NCI-H1092 (cell line): ENCODE data around the gene MPPED1.

ENCODE experiments used
- DNase-seq: peaks from one replicate; lab custom pipeline; 2025; lab: John Stamatoyannopoulos, UW

Gene MPPED1

DNA sequence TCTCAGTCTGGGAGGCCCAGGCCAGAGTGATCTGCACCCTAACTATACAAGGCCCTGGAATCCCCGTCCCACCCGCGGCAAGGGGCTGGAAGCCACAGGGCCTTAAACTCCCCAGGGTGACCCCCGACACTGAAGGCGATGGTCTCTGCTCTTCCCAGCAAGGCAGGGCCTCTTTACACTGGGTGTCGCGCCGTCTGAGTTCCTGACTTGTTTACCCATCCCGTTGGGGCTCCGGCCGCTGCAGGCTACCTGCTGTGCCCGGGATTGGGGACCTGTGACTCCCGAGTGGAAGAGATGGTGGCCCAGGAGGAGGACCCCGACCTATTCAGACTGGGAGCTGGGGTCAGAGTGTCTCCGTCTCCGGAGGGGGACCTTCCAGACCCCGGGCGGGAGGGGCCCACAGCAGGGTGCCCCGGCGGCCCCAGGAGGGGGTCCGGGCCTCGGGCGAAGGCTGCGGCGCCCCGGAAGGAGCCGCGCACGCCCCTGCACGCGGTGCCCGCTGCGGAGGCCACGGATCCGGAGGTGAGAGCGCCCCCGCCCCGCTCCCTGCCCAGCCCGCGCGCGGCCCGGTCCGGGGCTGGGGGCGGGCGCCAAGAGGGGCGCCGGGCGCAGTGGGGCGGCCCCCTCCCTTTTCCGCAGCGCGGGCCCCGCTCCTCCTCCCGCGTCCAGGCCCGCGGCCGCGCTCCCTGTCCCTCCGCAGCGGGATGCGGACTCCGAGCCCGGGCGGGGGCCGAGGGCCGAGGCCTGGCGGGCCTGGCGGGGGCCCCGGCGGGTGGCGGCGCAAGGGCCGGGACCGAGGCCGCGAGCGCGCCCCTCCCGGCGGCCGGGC lies 560 bp upstream of the MPPED1 start:
- no peak for DNase-seq

DNA sequence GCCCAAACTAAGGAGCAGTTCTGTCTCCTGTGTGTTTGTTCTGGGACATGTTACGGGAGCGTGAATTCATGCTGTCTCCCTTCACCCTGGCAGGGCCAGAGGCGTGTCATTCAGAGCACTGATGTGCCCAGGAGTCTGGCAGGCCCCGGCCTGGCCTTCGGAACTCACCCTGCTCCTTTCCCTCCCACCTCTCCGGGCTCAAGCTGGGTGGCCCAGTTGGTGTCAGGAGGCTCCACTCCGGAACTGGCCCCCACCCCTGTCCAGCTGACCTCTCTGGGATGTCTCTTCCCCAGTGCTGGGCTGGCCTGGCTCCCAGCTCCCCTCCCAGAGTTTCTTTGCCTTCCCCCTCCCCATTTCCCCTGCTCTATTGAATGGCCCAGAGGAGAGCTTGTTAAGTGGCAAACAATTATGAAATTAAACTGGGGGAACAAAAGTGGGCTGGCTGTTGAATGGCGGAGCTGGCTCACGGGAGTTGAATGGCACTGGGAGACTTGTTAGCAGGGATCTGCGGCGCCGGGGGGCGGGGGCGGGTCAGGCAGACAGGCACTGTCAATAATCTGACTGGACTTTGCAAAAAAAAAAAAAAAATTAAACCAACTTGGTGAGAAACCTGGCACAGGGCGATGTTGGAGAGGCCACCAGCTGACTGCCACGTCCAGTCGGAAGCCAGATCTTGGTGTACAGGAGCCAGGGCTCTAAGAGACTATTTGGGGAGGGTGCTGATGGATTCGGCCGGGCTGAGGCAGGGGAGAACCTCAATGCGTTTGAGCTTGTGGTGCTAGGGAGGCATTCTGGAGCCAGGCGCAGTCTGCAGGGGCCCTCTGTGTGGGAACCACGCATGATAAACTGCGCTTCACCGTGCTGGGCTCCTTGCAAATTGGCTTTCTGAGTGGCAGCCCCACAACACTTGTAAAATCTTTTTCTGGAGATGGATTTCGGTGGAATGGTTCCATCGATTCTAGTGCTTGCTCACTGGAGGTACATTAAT lies 1.3 kb downstream of the MPPED1 start:
- DNase-seq: peak; percentile 37

DNA sequence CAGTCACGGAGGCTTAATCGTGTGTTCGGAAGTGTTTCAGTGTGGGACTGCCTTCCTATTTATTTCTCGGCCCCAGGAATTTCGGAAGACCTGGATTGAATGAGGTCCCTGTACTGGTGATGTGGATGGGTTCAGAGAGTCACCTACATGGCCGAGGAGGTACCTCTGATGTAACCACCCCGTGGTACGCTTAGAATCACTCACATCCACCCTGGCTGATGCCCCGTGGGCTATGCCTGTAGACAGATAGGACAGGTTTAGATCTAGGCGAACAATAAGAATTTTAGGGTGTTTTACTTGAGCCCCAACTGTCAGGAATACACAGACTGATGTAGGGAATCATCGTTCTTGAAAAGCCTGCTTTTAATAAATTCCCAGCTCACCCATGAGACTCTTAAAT lies 2.0 kb downstream of the MPPED1 start:
- no peak for DNase-seq

DNA sequence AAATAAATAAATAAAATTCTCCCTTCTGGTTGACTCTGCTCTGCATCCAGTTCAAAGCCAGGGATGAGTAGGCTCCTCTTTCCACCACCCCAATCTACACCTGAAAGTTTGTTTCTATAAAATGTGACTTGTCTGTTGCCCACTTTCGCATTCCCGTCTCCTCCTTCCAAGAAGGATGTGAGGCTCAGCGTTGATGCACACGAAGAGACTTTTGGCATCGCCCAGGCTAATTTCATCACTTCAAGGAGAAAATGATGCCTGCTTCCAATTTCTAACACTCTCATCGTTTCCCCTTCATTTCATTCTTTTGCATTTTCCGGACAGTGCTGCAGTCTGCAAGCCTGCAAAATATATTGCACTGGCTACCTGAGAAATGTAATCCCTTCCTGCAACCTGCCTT lies 3.9 kb downstream of the MPPED1 start:
- DNase-seq: no peak

DNA sequence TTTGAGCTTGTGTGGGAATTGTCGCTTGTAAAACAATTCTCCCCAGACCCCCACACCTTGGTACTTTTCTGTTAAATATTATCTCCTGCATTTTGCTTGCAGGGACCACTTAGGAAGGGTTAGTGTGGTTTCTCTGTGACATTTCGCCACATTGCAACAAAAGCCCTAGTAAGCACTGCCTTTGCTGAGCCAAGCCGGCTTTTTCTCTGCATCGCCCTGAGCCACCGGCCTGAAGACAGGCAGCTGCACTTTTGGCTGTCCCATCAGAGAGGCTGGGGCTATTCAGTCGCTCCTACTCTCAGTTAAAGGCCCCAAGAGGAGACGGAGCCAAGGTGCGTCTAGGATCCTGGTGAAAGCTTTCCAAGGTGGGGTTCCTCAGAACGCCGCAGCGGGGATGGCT lies 5.7 kb downstream of the MPPED1 start:
- DNase-seq: no peak

DNA sequence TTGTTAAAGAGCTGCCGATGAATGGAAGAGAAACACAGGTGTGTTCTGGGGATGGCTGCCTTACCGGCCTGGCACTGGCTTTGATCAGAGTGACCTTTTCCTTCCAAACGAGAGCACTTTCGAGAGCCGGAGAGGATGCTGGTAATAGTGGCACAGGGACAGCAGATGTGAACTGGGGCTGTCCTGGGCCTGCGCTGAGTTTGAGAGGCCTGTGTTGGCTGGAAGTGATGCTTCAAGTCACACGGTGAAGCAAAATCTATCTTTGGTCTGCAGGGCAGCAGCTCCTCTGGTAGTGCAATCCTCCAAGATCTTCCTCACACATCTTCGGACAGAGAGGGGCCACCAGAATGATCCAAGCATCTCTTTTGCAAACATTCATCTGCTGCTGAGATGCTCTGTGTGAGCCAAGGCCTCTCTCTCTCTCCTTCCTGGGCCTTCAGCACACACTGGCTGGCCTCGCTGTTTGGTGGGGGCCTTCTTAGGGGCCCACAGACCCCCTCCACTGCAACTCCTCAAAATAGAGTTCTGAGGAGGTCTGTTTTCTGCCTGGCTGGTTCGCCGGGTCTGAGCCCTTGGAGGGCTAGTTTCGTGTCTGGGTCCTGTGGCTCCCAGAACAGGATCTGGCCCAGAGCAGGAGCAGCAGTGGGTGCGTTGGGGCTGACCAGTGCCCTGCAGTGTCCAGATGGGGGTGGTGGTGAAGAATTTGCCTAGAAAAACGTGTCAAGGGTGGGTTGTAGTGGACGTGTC lies 6.4 kb downstream of the MPPED1 start:
- no peak for DNase-seq

DNA sequence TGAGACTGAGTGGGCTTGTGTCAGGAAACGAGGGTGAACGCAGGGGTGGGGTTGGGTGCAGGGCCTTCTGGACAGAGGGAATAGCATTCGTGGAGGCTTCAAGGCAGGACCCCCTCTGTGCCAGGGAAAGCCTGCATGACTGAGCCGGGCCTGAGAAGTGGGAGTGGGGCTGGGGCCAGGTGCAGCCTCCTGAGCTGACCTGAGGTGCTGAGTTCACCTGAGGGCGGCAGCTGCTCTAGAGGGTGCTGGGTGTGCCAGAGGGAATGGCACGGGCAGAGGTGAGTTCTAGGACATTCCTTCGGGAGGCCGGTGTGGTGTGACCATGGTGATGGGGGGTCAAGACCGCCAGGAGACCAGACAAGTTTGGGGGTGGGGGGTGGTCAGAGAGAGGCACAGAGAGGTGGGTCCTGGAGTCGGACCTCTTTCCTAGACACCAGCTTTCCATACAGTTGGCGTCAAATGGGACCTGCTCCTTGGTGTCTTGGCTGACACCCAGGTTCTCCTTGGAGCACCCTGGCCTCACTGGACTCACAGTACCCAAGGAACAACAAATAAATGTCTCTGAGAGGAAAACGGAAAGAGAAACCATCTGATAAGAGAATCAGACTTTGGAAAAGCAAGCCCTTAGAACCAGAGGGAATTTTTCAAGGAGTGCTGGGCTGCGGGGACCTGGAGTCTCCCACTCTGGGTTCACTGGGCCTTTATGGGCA lies 7.7 kb downstream of the MPPED1 start:
- DNase-seq: no peak

DNA sequence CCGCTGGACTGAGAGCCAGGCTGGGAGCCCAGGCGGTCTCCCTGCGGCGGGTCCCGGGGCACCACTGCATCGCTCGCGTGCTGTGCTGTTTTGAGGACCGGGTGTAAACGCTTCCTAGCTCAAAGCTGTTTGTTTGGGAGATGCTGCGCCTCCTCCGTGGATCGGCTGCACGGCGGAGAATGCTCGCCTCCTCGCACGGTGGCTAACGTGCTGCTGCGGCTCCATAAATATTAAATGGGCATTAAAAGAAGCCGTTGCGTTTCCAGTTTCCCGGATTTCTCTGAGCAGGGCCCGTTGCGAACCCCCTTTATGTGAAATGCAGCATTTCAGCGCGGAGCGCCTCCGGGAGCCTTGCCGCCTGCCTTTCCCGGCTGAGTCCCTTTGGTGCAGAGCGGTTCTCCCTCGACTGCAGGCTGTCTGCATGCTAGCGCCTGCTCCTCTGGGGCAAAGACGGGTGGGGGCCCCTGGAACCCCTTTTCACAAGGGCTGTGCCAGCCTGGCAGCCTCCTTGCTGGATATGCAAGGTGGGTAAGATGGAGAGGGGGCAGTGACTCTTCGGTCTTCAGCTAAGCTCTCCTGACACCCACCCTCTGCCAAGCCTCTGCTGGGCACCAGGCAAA lies 9.3 kb downstream of the MPPED1 start:
- no peak for DNase-seq

DNA sequence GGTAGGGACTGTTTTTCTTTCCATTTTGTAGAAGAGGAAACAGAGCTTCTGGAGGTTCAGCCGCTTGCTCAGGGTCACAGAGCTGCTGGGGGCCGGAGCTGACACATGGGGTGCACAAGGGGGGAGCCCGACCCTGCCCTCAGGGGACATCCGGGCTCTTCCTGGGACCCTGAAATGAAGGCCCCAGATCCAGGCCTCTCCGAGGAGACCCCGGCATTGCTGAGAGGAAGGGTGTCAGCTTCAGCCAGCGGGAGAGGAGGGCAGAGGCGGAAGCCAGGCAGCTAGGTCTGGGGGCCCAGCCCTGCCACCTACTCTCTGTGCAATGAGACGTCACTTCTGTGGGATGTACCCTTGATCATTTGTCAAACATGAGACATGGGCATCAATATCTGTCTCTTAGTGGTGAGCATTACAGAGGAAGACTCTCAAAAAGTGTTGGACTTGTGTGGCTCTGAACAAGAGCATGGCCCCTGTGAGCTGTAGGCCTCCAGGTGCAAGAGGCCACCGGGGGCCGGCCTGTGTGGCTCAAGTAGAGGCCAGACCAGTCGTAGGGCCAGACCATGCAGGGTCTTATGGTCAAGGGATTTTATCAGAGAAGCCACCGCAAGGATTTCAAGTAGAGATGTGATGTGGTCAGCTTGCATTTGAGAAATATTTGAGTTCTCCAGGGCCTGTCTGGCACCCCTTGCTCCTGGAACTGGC lies 10.3 kb downstream of the MPPED1 start:
- DNase-seq: no peak

DNA sequence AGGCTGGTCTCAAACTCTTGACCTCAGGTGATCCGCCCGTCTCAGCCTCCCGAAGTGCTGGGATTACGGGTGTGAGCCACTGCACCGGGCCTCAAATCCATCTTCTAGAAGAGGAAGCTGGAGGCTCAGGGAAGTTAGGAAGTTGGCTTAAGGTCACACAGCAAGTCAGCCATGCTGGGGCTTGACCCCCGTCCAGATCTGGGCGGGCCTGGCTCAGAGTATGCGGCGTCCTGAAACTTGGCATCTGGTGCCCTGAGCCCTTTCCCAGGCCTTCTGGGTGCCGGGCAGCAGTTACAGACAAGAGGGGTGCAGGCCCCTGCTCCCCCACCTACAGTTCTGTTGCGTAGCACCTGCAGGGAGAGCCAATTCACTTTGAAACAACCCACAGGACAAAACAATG lies 11.2 kb downstream of the MPPED1 start:
- no peak for DNase-seq

DNA sequence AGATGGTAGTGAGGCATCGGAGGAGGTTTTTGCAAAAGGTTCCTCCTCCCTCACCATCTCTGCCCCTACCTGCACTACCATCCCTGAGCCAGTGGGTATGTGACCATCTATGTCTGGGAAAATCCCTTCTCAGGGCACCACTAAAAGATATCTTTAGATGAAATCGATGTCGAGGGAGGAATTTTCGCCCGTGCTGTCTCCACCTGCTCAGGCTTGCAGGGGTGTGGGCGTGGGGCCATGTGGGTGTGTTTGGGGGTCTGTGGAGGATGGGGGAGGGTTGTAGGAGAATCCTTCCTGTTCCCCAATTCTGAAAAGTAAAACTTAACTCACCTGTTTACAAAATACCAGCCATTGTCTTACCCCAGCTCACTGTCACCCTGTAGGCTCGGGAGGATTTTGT lies 12.4 kb downstream of the MPPED1 start:
- no peak for DNase-seq

DNA sequence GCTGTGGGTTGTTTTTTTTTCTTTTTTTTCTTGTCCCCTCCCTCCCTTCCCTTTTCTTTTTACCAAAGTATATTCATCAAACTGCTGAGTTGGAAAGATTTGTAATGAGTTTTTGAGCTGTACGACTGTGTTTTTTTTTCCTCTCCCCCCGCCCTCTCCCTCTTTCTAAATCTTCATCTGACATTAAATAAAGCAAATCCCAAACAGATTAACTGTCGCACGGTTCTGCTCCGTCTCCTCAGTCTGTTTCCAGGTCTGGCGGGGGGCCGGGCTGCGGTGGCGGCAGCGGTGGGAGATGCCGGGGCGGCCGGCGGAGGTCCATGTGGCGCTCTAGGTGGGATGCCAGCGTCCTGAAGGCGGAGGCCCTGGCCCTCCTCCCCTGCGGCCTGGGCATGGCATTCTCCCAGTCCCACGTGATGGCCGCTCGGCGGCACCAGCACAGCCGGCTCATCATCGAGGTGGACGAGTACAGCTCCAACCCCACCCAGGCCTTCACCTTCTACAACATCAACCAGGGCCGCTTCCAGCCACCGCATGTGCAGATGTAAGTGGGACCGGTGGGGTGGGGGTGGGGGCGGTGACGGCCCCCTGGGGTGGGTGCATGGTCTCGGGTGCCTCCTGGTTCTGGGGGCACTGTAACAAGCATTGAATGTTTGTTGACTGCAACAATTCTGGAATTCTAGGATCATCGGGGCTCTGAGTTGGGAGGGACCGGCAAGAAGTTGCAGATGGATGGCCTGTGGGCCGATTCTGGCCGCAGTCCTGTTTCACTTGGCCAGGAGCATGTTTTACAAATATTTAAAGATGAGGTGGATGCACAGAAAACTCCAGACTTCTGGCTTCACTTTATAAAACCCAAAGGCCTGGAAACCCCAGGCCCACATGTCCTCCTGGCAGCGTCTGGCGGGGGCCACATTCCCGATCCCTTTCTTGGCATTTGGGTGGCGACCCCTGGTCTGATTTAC lies 13.1 kb downstream of the MPPED1 start:
- no peak for DNase-seq

DNA sequence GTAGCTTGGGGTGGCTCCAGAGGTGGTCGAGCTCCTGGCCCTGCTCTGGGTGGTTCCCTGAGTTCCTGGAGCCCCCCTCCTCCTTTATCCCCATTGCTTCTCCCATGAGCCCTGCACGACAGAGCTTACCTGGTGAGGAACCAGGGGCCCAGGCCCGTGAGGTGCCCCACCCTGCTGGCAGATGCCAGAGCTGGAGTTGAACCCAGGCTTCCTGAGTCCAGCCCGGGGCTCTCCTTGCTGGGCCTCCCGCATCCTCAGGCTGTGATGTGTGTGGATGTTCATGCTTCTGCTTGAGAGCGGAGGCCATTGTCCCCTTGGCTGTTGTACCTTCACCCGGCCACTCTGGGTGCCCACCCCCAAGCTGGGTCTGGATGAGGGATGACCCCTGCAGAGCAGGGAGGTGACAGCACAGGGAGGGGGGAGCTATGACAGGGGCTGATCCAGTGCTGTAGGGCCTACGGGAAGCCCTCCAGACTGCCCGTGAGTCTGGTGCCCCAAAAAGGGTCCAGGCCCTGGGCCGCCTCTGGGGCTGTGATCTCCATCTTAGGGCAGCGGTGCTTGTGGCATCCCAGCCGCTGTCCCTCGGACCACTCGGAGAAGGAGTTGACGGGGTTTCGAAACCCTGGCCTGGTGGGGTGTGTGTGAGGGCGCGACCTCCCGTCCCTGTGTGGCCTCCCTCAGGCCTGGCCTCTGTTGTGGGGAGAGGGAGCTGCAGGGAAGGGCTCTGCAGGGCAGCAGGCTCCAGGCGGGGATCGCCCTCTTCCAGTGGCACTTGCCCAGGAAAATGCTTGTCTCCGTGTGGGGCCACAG lies 14.4 kb downstream of the MPPED1 start:
- no peak for DNase-seq

DNA sequence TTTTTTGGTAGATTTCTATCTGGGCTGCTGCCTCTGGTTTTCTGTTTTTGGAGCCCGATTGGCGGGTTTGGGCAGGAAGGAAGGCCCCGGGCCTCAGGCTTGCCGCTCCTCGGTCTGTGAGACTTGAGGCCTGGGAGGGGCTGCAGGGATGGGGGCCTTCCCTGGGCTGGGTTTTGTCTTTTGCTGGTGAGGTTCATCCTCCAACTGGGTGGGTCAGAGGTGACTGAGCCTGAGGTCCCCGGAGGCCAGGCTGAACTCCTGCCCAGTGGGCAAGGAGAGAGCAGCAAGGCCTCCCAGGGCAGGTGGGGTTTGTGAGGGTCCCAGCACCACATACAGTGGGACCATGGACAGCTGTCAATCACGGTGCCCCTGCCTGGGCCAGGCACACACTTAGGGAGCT lies 15.0 kb downstream of the MPPED1 start:
- DNase-seq: no peak

DNA sequence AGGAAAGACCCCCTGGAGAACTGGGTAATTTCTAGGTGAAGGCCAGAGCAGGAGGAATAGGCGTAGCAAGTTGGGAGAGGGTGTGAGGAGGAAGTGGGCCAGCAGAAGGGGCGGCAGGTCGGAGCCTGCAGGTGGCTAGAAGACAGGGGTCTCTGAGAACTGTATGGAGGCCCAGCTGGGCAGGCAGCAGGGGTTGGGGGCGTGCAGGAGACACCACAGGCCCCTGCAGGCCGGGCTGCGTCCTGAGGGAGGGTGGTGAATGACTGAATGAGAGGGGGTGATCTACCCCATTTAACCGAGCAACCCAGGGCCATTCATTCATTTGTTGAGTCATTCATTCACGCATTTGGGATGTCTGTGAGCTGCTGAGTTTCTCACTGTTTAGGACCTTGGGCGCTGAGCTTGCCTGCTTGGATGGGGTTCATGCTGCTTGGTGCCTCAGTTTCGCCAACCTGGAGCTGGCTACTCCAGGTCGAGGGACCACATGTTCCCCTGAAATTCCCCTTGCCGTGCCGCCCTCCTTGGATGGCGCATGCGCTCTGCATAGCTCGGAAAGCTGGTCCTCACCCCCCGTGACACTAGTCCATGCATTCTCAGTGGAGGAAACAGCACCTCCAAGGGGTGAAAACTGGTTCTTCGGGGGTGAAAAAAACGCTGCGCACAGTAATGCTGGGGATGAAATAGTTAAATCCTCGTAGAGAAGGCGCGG lies 15.6 kb downstream of the MPPED1 start:
- DNase-seq: no peak

DNA sequence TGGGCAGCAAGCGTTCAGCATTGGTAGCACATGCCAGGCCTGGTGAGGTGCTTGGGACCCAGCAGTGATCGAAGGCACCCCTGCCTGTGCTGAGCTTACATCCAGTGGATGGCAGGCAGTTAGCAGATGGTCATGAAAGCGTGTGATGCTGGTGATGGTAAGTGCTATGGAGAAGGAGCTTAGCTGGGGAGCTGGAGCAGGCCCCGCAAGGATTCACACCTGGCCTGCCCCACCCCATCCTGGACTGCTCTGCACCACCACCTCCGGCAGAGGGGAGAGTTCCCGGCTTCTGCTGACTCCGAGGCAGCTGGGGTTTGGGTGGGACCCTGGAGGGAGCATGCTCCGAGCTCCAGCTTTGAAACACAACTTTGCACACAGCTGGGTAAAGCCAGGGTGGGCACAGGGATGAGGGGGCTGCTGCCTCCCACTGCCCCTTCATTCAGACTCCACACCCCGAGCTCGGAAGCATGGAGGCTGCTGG lies 16.2 kb downstream of the MPPED1 start:
- DNase-seq: no peak

DNA sequence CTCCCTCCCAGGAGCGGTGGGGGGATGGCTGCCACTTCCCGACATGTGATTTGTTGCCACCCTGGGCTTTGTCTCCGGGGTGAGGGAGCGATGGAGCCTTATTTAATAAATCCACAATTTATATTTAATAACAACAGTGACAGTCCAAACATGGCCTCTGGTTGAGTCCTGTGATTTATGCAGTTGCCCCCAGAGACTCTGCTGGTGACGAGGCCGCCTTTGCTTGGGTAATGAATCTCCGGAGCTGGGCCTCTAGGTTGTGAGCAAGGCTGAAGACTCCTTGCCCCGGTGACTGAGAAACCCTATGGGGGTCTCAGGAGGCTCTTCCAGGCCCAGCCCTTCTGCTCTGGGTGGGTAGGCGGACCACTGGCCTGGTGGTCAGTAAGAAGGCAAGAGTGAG lies 16.7 kb downstream of the MPPED1 start:
- DNase-seq: no peak

DNA sequence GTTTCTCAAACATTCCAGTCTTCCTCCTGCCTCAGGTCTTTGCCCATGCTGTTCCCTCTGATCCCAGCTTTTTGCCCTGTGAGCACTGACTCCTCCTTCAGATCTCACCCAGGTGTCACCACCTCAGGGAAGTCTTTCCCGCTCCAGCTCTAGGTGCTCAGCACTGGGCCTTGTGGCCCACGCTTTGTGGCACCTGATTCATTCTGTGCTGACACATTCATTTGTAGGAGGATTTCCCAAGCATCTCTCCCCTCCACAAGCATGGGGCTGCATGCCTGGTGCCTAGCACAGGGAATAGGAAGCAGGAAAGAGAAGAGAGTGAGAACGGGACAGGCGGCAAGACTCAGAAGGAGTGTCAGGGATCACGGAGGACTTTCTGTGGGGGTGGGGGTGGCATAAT lies 17.6 kb downstream of the MPPED1 start:
- DNase-seq: no peak
